GM12891 (cell line): ENCODE measurements around the gene IGFBPL1.

Experiments
- POLR2AphosphoS5 ChIP-seq: IDR thresholded peaks from 2 replicates; pipeline ENCODE4 v1.6.1; 2011; ENCODE audit warnings: low read depth, low read length, control low read depth
- POU2F2 ChIP-seq: IDR thresholded peaks from 2 replicates; pipeline ENCODE4 v1.6.1; 2011; ENCODE audit warnings: low read depth, mild to moderate bottlenecking, control low read depth, low read length, moderate library complexity

GRCh38 chr9:38390442-38390841 lies 33.8 kb downstream of the IGFBPL1 start:
- no peak for TF ChIP-seq POLR2AphosphoS5
- no peak for TF ChIP-seq POU2F2
